Stimulated activated CD4-positive, alpha-beta T cell treated with anti-CD3 and anti-CD28 coated beads, Interleukin-15, amount 100 ng/mL, for 24 hours (primary cell): ENCODE measurements around the gene PRSS38.

Source experiments
- DNase-seq: peaks from one replicate; pipeline ENCODE4 v3.0.0-alpha.2; 2020

PRSS38 gene

GRCh38 chr1:227793948-227794816 lies 21.3 kb upstream of the PRSS38 start:
- DNase-seq: no peak

- DNase-seq: no peak
Observed at GRCh38 chr1:227794817-227795192, 20.7 kb upstream of the PRSS38 start.

DNA sequence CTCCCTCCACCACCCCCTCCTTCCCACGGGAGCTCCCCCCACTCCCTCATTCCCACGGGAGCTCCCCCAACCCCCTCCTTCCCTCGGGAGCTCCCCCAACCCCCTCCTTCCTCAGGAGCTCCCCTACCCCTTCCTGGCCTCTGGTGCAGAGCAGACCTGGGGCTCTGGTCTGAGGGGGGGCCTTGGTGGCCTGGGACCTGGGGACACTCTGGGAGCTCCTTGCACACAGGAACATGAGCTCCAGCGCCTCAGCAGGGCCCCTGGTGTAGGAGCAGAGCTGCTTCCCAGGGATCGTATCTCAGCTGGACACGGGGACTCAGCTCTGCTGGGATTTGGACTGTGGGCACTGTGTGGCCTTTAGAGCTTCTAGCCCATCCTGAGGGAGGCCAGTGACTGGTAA lies 19.7 kb upstream of the PRSS38 start:
- no peak for DNase-seq

DNA sequence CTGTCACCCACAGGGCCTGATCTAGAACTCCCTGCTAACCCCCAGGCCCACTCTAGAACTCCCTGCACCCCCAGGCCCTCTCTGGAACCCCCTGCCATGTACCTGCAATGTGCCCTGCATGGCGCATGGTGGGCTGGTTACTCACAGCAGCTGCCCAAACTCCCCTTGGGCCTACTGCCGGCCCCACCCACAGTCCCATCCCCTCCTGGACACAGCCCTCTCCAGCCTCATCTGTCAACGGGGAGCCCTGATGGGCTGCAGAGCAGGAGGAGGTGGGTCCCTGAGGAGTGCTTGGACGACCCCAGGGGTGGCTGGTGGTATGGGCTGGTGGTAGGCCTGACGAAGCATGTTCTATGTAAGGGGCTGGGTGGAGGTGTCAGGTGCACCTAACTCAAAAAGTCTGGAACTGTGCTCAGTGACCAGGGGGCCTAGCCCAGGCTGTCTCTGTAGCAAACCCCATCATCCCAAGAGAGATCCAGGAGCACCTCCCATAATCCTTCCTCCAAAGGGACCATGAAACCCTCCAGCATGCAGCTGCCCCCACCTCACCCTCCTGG lies 19.0 kb upstream of the PRSS38 start:
- no peak for DNase-seq

- no peak for DNase-seq
Observed at GRCh38 chr1:227797144-227797543, 18.3 kb upstream of the PRSS38 start.

- no peak for DNase-seq
Observed at GRCh38 chr1:227797625-227798024, 17.9 kb upstream of the PRSS38 start.

DNA sequence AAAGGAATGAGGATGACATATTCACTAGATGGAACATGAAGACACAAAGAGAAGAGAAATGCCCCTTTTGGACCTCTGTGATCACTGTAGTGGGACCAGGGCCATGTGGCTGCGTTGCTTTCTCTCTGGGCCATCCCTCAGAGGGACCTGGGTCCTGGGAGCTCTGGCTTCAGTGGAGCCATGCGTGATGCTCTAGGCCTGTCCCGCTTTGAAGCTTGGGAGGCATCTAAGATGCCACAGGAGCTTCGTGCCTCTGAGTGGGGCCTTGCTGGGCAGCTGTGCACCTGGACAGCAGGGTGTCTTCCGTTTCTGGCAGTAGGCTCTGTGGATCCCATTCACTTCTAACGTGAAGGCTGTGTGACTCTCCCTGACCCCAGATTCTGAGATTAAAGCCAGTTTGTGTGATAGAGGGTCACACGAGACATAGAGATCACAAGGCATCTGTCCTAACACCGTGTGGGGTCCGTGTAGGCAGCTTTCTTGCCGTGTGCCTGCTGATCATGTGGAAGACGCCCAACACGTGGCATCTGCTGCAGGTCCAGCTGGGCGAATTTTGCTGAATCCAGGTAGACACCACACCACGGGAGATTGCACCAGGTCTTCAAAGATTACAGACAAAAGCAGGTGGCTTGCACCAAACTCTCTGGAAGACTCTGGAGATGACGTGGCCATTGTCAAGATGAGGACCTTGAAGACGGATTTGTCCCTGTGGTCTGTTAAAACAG lies 17.2 kb upstream of the PRSS38 start:
- DNase-seq: no peak

DNA sequence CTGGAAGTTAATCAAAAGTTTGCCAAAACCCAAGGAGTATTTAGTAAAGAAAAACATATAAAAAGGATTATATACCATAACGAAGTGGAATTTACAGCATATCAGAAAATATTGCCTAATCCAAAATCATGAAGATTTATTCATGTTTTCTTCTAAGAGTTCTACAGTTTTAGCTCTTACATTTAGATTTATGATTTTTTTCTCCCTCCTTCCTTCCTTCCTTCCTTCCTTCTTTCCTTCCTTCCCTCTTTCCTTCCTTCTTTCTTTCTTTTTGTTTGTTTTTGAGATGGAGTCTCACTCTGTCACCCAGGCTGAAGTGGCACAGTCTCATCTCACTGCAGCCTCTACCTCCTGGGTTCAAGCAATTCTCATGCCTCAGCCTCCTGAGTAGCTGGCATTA lies 15.7 kb upstream of the PRSS38 start:
- no peak for DNase-seq

GRCh38 chr1:227803933-227804332 lies 11.5 kb upstream of the PRSS38 start:
- no peak for DNase-seq

DNA sequence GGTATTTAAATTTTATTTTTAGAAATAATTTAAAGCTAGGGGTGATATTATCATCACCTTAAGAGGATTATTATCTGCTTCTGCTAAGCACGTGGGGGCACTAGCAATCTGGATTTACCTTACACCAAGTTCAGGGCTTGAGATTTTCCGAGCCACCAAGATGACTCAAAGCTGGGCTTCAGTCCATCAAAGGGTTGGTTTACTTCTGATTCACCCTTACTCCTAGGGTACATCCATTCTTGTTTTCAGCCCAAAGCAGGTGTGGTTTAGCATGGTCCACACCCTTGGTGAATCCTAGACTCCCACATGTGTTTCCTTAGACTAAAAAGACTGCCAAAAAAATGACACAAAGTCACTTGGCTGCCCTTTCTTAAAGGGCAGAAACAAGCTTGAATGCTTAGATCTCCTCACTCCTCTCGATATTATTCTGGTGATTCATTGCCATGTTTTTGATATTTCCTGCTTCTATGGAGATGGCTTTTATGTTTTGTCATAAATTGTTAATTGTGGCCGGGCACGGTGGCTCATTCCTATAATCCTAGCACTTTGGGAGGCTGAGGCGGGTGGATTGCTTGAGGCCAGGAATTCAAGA lies 9.8 kb upstream of the PRSS38 start:
- no peak for DNase-seq

GRCh38 chr1:227808566-227808965 lies 6.9 kb upstream of the PRSS38 start:
- no peak for DNase-seq

- no peak for DNase-seq
Observed at GRCh38 chr1:227809026-227809425, 6.4 kb upstream of the PRSS38 start.

DNA sequence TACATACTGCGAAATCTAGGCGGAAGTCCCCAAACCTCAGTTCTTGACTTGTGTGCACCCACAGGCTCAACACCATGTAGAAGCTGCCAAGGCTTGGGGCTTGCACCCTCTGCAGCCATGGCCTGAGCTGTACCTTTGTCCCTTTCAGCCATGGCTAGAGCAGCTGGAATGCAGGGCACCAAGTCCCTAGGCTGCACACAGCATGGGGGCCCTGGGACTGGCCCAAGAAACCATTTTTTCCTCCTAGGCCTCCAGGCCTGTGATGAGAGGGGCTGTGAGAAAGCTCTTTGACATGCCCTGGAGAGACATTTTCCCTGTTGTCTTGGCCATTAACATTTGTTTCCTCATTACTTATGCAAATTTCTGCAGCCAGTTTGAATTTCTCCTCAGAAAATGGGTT lies 1.5 kb upstream of the PRSS38 start:
- DNase-seq: no peak

DNA sequence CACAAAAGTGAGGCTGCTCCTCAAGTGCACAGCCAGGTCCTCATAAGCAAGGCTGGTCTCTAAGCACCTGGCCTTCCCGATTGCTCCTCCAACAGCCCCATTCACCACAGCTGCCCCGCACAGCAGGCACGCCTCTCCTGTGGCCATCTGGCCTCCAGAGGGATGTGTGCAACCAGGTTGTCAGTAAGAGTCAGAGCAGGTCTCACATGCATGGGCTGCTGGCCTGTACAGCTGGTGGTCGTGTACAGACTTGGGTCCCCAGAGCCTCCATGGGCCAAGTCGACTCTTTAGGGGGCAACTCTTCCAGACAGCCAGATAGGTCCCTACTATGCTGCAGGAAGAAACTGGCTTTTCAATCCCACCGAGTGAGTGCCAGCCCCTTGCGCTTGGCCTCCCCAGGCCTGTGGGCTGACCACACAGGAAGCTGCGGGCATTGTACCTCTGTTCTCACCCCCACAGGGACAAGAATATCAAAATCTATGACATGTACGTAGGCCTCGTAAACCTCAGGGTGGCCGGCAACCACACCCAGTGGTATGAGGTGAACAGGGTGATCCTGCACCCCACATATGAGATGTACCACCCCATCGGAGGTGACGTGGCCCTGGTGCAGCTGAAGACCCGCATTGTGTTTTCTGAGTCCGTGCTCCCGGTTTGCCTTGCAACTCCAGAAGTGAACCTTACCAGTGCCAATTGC lies 1.4 kb downstream of the PRSS38 start:
- DNase-seq: no peak

DNA sequence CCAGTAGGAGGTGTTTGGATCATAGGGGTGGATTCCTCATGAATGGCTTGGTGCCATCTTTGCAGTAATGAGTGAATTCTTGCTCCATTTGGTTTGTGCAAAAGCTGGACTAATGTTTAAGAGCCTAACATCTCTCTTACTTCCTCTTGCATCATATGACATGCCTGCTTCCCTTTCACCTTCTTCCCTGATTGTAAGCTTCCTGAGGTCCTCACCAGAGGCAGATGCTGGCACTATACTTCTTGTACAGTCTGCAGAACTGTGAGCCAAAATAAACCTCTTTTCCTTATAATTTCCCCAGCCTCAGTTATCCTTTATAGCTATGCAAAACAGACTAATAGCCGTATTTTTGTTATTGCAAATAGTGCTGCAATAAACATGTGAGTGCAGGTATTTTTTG lies 8.1 kb downstream of the PRSS38 start:
- DNase-seq: no peak

- no peak for DNase-seq
Observed at GRCh38 chr1:227824204-227824603, 8.7 kb downstream of the PRSS38 start.

GRCh38 chr1:227828786-227829185 lies 13.3 kb downstream of the PRSS38 start:
- no peak for DNase-seq

DNA sequence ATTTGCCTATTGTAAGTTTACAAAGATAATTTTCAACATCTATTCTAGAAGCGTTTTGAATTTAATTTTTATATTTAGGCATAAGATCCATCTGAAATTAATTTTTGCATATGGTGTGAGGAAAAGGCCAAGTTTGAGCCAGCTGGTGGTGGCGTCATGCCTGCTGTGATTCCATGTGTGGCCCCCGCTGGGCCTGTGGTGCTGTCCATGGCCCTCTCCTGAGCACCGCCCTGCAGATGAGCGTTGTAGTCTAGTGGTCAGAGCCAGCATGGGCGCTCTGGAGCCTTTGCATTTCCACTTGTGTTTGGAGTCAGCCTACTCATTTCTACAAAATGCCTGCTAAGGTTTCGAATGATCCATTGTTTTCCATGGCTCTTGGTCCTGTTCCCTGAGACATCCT lies 22.7 kb downstream of the PRSS38 start:
- DNase-seq: no peak

DNA sequence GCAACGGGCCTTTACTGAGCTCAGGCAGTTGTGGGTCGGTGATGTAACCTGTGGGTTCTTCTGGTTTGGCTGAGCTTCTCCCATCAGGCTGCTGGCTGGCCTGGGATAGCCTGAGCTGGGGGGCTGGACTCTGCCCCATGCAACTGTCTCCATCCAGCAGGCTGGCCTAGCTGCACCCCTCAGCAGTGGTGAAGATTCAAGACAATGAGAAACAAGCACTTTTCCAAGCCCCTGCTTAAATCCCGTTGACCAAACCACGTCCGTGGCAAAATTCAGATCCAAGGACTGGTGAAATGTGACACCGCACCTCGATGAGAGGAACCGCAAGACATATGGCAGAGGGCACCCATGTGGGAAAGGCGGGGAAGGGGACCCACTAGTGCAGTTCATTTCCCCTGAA lies 25.6 kb downstream of the PRSS38 start:
- DNase-seq: no peak

DNA sequence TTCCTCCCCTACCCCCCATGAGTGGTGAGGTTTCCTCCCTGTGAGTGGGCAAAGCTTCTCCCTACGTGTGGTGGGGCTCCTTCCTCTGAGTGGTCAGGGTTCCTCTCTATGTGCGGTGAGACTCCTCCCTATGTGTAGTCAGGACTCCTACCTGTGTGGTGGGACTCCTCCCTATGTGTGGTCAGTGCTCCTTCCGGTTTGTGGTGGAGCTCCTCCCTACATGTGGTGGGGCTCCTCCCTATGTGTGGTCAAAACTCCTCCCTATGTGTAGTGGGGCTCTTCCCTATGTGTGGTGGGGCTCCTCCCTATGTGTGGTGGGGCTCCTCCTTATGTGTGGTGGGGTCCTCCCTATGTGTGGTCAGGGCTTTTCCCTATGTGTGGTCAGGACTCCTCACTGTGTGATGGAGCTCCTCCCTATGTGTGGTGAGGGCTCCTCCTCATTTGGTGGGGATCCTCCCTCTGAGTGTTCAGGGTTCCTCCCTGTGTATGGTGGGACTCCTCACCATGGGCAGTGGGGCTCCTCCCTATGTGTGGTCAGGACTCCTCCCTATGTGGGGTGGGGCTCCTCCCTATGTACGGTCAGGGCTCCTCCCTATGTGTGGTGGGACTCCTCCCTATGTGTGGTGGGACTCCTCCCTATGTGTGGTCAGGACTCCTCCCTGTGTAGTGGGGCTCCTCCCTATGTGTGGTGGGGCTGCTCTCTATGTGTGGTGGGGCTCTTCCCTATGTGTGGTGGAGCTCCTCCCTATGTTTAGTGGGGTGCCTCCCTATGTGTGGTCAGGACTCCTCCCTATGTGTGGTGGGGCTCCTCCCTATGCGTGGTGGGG lies 29.1 kb downstream of the PRSS38 start:
- DNase-seq: no peak

DNA sequence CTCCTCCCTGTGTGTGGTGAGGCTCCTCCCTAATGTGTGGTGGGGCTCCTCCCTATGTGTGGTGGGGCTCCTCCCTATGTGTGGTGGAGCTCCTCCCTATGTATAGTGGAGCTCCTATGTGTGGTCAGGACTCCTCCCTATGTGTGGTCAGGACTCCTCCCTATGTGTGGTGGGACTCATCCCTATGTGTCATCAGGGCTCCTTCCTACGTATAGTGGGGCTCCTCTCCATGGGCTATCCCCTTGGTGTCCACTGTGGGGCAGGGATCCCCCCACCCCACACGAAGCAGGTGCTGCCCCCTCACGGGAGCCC lies 29.6 kb downstream of the PRSS38 start:
- DNase-seq: no peak

GRCh38 chr1:227845519-227845918 lies 30.0 kb downstream of the PRSS38 start:
- DNase-seq: no peak
